Lung (tissue), 12 donors: ENCODE measurements around the gene TM4SF5. TPM values are rescaled to one million over a fixed set of nuclear protein-coding genes. Genes with fewer than 3 reads are reported as not detected.

Source experiments
- ATAC-seq: fragments of 200-7000 bp; cut with Tn5 transposase; one replicate; pipeline ENCODE4 v1.9.1; 2020; ENCODE audit warnings: moderate number of reproducible peaks; ENCODE audit not compliant: insufficient read depth, low FRiP score
- DNase-seq, 3 donors: peaks; one replicate each; pipeline ENCODE4 v3.0.0-alpha.2; 2013 to 2017
- H3K27ac ChIP-seq, 2 donors: one replicate each; pipeline ENCODE4 v1.5.1; 2013; ENCODE audit warnings: mild to moderate bottlenecking in 2 of 2, moderate library complexity in 2 of 2, control low read depth in 1 of 2, inconsistent platforms in 1 of 2, low read depth in 1 of 2, low read length in 1 of 2
- H3K27me3 ChIP-seq, 3 donors: one replicate each; pipeline ENCODE4 v1.5.1; 2013; ENCODE audit warnings: low read length in 2 of 3; ENCODE audit not compliant: control insufficient read depth in 3 of 3, insufficient read depth in 3 of 3
- H3K36me3 ChIP-seq, 4 donors: one replicate each; pipeline ENCODE4 v1.5.1; 2013; ENCODE audit warnings: low read length in 4 of 4, mild to moderate bottlenecking in 1 of 4, moderate library complexity in 1 of 4; ENCODE audit not compliant: control insufficient read depth in 4 of 4, insufficient read depth in 4 of 4
- H3K4me1 ChIP-seq, 5 donors: one replicate each; pipeline ENCODE4 v1.5.1; 2013; ENCODE audit warnings: low read length in 5 of 5, mild to moderate bottlenecking in 2 of 5, moderate library complexity in 1 of 5; ENCODE audit not compliant: control insufficient read depth in 5 of 5, insufficient read depth in 5 of 5
- H3K4me3 ChIP-seq: one replicate; pipeline ENCODE4 v1.5.1; 2013; ENCODE audit warnings: mild to moderate bottlenecking, control low read depth, moderate library complexity
- H3K9ac ChIP-seq, 2 donors: one replicate each; pipeline ENCODE4 v1.5.1; 2013; ENCODE audit warnings: low read length in 2 of 2, control low read depth in 1 of 2; ENCODE audit not compliant: insufficient read depth in 1 of 2
- H3K9me3 ChIP-seq, 4 donors: one replicate each; pipeline ENCODE4 v1.5.1; 2013; ENCODE audit warnings: low read length in 3 of 4, mild to moderate bottlenecking in 1 of 4, moderate library complexity in 1 of 4; ENCODE audit not compliant: control insufficient read depth in 4 of 4, insufficient read depth in 3 of 4
- CTCF ChIP-seq: IDR thresholded peaks from 2 replicates; pipeline ENCODE4 v1.5.1; 2012; ENCODE audit warnings: mild to moderate bottlenecking; ENCODE audit errors: control extremely low read depth, extremely low read depth
- WGBS, 2 donors: extraction: QIAGEN DNeasy Blood & Tissue Kit; methylation state at CpG; one replicate each; pipeline ENCODE4 v1.1.7; 2013; 5-methylcytosine and 5-hydroxymethylcytosine counted together
- polyA plus RNA-seq, 2 donors: library from polyadenylated mRNA; stranded (reverse); fragments of 200-250 nt; gene quantifications; one replicate each; pipeline ENCODE4 v1.2.1, GENCODE V29; 2013
- total RNA-seq, 2 donors: library from RNA; depleted of rRNA in 1 of 2; stranded (reverse); fragments of >200 nt in 1 of 2; gene quantifications; one replicate each; pipeline ENCODE4 v1.2.1, GENCODE V29; 2014 to 2021
- donor health status: control.
- donor health status: control.
- donor health status: Bipolar disorder and iron deficiency.
- donor health status: healthy.
- donor health status: DM: yes; HTN: yes; CAD: no.

The TM4SF5 gene
- total and polyA plus RNA-seq, 4 donors = not detected

DNA sequence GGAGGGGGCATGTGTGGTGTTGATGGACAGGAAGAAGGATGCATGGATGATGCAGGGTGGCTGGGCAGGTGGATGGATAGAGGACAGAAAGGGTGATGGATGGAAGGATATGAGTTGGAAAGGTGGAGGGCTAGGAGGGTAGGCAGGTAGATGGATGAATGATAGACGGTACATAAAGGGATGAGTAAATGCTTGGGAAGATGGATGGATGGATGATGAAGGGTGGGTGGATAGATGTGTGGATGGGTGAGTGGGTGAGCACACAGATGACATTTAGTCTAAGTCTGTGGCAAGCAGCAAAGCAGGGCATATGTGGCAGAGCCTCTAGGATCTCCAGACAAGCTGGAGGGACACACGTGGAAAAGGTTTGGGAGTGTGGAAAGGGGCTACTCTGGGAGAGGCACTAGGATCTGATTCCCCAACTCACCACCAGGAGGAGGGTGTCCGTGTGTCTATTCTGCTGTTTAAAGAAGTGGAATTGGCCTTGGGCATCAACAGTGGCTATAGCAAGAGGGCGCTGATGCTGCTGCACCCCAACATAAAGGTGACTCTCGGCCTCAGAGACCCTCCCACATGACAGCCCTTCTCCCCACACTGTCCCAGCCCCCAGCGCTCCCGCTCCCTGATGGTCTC lies 43.5 kb downstream of the TM4SF5 start:
- no peak overlapping the region for H3K9ac ChIP-seq
- WGBS, 2 donors = 84 to 89% methylated on average over 7 of the region's 7 CpGs
- DNase-seq = no peak
- no peaks in the 10 kb centered on the region for H3K4me1 ChIP-seq
- no peak for ATAC-seq
- H3K4me3 ChIP-seq = no peak overlapping the region
- H3K9me3 ChIP-seq = peaks cover 0 to 2% (median 0%) of the 10 kb centered on the region in 4 donors
- H3K36me3 ChIP-seq = peaks cover 0 to 40% (median 35%) of the 10 kb centered on the region in 4 donors
- H3K27ac ChIP-seq = no peak overlapping the region
- no peak for TF ChIP-seq CTCF
- no peaks in the 10 kb centered on the region for H3K27me3 ChIP-seq

GRCh38 chr17:4816826-4817225 lies 45.1 kb downstream of the TM4SF5 start:
- no peak for DNase-seq
- WGBS, 2 donors = 93 to 96% methylated on average over 13 of the region's 13 CpGs
- Histone ChIP-seq H3K27ac (no peak overlapping the region), H3K4me3 (no peak overlapping the region), H3K9ac (no peak overlapping the region), H3K27me3 (no peaks in the 10 kb centered on the region), H3K4me1 (no peaks in the 10 kb centered on the region), H3K9me3 (peaks cover 0 to 2% (median 0%) of the 10 kb centered on the region in 4 donors), H3K36me3 (peaks cover 0 to 33% (median 30%) of the 10 kb centered on the region in 4 donors)
- no peak for ATAC-seq
- TF ChIP-seq CTCF = no peak

DNA sequence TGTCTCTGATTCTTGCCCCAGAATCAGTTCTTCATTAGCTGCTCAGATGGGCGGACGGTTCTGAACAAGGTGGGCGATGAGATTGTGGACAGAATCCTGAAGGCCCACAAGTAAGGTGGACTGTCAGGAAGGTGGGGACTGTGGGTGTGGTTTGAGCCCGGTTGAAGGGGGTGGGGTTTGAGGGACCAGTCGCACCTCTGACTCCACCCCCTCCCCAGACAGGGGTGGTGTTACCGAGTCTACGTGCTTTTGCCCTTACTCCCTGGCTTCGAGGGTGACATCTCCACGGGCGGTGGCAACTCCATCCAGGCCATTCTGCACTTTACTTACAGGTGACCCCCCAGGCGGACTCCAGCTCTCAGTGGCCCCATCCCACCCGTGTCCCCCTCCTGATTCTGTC lies 46.6 kb downstream of the TM4SF5 start:
- Histone ChIP-seq H3K36me3 (peaks cover 0 to 38% (median 32%) of the 10 kb centered on the region in 4 donors), H3K9ac (no peak overlapping the region), H3K4me3 (no peak overlapping the region), H3K9me3 (peaks cover 0 to 2% (median 0%) of the 10 kb centered on the region in 4 donors), H3K4me1 (peaks cover 0 to 4% (median 0%) of the 10 kb centered on the region in 5 donors), H3K27ac (no peak overlapping the region), H3K27me3 (no peaks in the 10 kb centered on the region)
- no peak for TF ChIP-seq CTCF
- 85 to 86% methylated on average over 12 of the region's 12 CpGs for WGBS, 2 donors
- no peak for DNase-seq
- no peak for ATAC-seq
